Astrocyte (in vitro differentiated cells and primary cell): ENCODE measurements around the gene LARGE1.

Source experiments
- EZH2 ChIP-seq: IDR thresholded peaks from 2 replicates; pipeline ENCODE4 v1.6.1; 2012; ENCODE audit warnings: mild to moderate bottlenecking, low read length, inconsistent platforms; ENCODE audit not compliant: insufficient read depth
- TF ChIP-seq, protein P1 (sequence below): IDR thresholded peaks from 2 replicates; pipeline ENCODE4 v1.5.1; 2011; ENCODE audit warnings: low read depth, mild to moderate bottlenecking, inconsistent platforms, low read length, moderate library complexity; ENCODE audit not compliant: insufficient read depth

DNA sequence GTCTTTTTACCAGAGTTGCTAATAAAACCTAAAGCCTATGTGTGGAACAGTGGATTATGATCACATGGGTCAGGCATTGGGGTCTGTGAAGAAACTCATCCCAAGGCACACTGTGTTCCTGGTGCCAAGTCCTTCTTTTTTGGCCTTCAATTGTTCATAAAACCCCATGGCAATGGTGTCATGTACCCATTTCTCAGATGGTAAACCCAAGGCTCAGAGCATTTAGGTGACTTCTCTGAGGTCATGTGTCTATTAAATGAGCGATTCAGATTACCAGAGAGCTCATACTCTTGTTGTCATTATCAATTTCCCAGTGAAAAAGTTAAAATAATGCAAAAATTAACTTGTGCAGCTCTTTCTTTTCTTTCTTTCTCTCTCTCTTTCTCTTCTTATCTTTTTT lies 589.3 kb downstream of the LARGE1 start:
- TF ChIP-seq EZH2: no peak
- TF ChIP-seq, protein P1, sequence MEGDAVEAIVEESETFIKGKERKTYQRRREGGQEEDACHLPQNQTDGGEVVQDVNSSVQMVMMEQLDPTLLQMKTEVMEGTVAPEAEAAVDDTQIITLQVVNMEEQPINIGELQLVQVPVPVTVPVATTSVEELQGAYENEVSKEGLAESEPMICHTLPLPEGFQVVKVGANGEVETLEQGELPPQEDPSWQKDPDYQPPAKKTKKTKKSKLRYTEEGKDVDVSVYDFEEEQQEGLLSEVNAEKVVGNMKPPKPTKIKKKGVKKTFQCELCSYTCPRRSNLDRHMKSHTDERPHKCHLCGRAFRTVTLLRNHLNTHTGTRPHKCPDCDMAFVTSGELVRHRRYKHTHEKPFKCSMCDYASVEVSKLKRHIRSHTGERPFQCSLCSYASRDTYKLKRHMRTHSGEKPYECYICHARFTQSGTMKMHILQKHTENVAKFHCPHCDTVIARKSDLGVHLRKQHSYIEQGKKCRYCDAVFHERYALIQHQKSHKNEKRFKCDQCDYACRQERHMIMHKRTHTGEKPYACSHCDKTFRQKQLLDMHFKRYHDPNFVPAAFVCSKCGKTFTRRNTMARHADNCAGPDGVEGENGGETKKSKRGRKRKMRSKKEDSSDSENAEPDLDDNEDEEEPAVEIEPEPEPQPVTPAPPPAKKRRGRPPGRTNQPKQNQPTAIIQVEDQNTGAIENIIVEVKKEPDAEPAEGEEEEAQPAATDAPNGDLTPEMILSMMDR: no peak
